ENCODE results near the gene PLEKHG4B.

Gene PLEKHG4B

DNA sequence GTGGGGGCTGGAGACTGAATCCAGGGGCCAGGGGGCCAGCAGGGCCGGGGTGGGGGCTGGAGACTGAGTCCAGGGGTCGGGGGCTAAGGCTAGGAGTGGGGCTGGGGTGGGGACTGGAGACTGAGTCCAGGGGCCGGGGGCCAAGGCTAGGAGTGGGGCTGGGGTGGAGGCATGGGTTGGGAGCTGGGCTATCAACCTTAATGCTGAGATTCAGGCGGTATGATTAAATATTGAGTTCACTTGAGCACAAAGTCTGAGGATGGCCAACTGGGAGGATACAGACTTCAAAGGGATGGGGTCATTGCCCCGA is 82.3 kb downstream of the PLEKHG4B start:
- no peak for DNase-seq

GRCh38 chr5:174876-175465 is 83.0 kb downstream of the PLEKHG4B start:
- no peak for DNase-seq

DNA sequence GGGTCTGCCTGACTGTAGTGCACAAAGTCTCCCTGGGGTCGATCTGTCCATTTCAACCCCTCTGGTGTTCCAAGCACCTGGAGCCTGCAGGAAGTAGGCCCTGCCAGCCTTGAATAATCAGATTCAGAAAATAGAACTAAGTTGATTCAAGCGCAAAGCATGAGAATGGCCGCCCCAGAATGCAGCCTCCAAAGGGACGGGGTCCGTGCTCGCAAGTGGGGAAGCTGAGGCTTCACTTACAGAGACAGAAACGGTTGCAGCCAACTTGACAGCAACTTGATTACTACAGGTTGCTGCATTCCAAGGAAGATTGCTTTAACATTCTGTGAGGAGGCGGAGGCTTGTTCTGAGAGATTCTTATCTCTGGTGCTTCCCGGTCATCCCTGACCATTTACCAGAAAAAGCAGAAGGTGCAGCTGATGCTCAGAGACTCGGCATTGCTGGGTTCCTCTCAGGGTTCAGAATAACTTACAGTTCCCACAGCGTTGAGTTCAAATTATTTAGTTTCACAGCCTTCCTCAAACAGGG is 84.4 kb downstream of the PLEKHG4B start:
- DNase-seq: no peak

DNA sequence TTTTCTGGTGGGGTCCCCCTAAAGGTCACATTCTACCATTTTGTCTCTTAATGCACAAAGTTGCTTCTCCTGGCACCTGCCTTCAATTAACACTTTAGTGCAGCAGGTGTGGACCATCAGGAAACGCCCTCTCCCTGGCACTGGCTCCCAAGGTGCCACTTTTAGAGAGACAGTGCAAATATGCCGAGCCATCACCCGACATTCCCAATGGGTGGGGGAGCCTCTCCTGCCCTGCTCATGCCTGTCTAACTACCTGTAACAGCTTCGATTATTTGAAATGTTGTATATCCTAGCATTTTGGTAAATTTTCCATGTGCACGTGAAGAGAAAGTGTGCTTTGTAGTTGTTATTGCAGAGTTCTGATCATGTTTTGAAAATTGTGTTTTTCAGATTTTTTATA is 86.1 kb downstream of the PLEKHG4B start:
- DNase-seq: no peak

DNA sequence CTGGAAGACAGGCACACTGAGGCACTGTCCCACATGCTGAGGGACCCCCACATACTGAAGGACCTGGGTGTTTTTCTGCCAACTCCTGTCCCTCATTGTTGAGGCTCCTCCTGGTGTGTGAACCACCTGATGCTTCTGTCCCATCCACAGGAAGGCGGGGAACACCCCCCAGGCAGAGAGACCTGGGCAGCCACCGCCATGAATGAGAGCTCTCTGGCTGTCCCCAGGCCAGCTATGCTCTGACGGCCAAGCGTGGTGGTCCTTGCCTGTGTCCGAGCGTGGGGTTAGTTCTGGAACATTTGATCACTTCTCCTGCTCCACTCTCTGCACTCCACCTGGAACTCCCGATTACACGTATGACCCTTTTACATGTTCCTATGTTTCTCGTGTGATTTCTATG is 87.4 kb downstream of the PLEKHG4B start:
- no peak for DNase-seq

GRCh38 chr5:180286-180918 is 88.4 kb downstream of the PLEKHG4B start:
- DNase-seq: no peak

- DNase-seq: no peak
These were observed 89.2 kb downstream of the PLEKHG4B start for GRCh38 chr5:181160-181559.

GRCh38 chr5:181566-181965 is 89.6 kb downstream of the PLEKHG4B start:
- DNase-seq: no peak

DNA sequence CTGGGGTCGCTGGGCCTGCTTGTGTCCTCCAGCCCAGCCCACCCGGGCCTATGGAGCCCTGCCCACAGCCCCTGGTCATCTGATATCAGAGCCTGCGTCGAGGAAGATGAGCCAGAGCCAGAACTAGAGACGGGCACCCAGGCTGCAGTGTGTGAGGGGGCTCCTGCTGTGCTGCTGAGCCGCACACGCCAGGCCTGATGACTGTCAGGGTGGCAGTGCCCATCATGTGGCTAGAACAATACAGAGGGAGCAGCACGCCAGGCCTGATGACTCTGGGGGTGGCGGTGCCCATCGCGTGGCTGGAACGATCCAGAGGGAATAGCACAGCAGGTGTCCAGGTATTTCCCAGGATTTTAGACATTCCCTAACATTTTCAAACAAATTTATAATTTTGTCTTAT is 90.2 kb downstream of the PLEKHG4B start:
- DNase-seq: no peak

- DNase-seq: no peak
These were observed 92.5 kb downstream of the PLEKHG4B start for GRCh38 chr5:184471-184870.

DNA sequence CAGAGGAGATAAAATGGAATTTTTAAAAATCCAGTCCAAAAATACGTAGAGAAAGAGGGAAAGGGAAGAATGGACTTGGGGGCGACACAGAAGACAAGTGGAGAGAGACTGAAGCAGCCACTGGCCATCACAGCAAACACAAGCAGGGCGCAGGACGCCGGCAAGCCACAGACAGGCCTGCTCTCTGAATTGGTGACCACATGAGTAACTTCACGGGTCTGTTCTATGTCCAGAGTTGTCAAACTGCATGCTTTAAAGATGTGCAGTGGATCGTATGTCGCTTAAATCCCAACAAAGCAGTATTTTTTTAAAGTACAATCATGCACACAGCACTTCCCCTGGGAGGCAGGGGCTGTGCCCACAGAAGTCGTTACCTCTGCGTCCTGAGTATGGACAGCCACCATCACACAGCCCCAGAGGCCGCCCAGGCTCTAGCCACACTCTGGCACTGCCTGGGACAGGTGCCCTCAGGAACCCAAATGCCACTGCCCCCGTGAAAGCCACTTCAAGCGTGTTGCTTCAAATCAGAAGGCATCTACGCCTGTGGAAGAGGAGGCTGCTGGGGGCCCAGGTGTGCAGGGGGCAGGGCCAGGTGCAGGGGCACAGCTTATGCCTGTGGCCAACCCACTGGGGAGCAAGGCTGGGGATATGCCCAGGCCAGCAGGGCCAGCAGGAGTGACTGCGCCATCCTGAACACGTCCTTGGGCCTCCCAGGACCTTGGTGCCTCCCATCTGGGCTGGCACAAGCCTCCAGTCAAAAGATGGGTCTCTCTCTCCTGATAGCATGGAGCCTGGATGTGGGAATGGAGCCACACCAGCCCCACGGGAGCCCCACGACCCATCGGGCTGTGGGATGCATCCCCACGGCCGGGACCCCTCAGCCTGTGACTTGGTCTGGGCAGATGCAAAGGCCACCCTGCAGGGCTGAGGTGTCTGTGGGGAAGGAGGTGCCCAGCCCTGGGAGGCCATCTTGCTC is 93.4 kb downstream of the PLEKHG4B start:
- DNase-seq: no peak

- no peak for DNase-seq
These were observed 94.4 kb downstream of the PLEKHG4B start for GRCh38 chr5:186091-187041.

GRCh38 chr5:187042-187431 is 95.1 kb downstream of the PLEKHG4B start:
- DNase-seq: no peak

DNA sequence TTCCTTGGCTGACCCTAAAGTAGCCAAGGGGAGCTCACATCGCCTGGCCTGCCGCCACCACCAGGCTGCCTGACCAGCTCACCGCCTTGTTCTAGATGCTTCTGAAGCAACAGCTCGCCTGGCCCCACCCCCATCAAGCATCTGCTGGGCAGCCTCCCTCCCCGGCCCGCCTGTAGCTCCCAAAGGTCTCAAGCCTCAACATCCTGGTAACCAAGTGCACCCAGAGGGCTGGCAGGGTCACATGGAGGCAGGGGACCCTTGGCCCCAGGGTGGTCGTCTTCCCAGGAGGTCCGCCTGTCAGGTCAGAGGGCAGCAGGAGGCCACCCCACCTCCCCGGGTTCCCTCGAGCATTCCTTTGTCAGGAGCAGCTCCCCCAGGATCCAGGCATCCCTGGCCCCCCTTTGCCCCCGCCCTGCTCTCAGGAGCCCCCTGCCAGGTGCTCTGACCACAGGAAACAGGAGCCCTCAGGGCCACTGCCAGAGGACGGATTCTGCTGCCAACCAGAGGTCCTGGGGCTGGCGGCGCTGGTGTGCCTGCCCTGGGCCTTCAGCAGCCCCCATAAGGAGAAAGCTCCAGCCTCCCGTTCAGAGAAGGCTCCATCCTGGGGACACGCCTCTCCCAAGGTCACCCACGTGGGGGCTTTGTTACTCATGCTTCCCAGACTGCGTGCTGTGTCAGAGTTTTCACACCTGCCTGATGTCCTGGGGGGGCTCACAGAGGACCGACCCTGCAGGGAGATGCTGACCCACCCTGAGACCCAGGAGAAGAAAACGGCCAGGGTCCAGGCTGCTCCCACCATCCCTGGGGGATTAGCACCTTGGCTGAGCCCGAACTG is 95.9 kb downstream of the PLEKHG4B start:
- DNase-seq: no peak

- peak; percentile 39 to 67 for DNase-seq
These were observed 96.8 kb downstream of the PLEKHG4B start for GRCh38 chr5:188488-189481.

GRCh38 chr5:189486-189885 is 97.5 kb downstream of the PLEKHG4B start:
- DNase-seq: no peak

DNA sequence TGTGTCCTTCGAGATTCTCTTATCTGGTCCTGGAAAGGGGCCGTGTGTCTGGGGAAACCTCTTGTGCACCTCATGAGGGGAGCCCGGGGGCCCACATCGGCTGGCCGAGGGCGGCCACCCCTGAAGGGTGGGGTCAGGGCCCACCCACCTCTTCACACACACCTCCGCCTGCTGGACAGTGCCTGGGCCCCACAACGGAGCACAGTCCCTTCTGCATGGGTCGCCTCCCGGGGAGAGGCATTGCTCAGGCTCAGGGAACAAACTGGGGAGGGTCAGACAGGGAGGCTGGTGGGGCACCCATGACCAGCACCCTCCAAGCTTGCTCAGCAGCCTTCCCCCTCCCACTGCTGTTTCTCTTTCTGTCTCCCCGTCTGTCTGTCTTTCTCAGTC is 98.0 kb downstream of the PLEKHG4B start:
- no peak for DNase-seq

DNA sequence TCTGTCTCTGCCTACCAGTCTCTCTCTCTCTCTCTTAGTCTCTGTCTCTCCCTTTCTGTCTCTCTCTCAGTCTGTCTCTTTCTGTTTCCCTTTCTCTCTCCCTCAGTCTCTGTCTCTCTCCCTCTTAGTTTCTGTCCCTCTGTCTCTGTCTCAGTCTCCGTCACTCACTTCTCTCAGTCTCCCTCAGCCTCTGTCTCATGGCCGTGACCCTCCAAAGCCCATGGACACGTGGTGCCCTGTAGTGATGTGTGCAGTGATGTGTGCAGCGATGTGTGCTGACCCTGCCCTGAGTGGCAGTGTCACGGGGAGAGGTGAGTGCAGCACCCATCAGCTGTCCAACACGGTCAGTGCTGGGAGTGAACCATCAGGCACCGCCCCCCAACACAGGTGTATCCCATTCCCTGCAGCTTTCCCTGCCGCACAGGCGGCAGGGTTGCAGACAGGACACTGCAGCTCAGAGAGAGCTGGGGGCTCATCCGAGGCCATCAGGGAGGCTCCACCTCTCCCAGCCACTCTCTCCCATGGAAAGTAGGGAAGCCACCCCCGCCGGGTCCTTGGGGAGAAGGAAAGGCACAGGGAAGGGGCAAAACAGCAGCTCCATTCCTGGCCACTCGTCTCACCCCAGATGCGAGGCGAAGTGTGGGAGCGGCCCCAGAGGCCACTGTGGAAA is 98.5 kb downstream of the PLEKHG4B start:
- DNase-seq: no peak

DNA sequence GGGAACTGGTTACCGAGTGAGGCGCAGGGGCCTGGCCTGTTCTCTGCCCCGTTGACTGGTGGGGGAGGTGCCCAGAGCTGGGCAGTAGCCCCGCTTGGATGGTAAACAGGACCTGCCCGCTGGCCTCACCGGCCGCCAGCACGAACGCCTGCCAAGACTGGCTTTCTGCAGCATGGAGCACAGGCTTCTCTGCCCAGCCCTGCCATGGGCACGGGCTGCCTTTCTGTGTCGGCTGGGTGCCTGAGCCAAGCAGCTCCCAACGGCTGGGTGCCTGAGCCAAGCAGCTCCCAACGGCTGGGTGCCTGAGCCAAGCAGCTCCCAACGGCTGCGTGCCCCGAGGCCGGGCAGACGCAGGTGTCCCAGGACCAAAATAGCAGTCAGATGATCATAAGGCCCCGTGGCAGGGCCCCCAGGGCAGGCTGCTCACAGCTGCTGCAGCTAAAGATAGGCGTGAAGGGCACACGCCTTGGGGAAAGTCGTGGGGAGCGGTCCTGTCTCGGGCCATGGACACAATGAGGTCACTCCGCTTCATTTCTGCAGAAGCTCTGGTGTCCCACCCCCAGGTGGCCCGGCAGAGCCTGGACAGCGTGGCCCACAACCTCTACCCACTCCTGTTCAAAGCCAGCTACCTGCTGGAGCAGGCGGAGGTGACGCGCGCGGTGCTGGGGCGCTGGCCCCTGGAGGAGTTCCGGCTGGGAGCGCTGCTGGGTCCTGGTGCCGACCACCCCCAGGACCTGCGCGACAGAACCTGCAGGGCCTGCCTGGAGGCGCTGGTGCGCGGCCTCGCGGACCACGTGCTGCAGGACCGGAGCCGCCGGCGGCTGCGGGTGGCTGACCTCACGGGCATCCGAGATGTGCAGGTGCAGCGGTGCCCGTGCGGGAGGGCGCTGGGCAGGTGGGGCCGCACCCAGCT is 99.3 kb downstream of the PLEKHG4B start, which contains the start of gene LRRC14B:
Gene LRRC14B, plus strand, starts transcription at position 460 of the 913 bp plus-strand sequence. Its CDS starts 44 bp downstream, at position 504.
- DNase-seq: peak in 1 of 2 experiments; percentile 57
